IMR-90 (cell line): ENCODE results near the gene HCN2. TPM values are rescaled to one million over a fixed set of nuclear protein-coding genes. Genes with fewer than 3 reads are reported as not detected.

Experiments used
- BHLHE40 ChIP-seq: fragments of 150-350 bp; IDR thresholded peaks from 2 replicates; pipeline ENCODE4 v1.6.1; 2016; ENCODE audit warnings: mild to moderate bottlenecking, low read depth, low read length
- CEBPB ChIP-seq: IDR thresholded peaks from 2 replicates; pipeline ENCODE4 v1.6.1; 2012; ENCODE audit warnings: low read depth, low read length, improper control_type of control experiment
- RAD21 ChIP-seq: IDR thresholded peaks from 2 replicates; pipeline ENCODE4 v1.6.1; 2012; ENCODE audit warnings: low read length, improper control_type of control experiment
- polyA plus RNA-seq, 3 experiments: library from polyadenylated mRNA; depleted of rRNA; stranded (reverse); fragments of >200 nt; gene quantifications; 2 replicates each; pipeline ENCODE4 v1.2.3, GENCODE V29; 2012; ENCODE audit warnings: low replicate concordance in 1 of 3
- total RNA-seq: library from RNA; depleted of rRNA; stranded (reverse); fragments of >200 nt; gene quantifications from 2 replicates; pipeline ENCODE4 v1.2.3, GENCODE V29; 2012

Gene HCN2
- total and polyA plus RNA-seq, 2 of the 4 experiments (the other 2 are of a cell fraction), result 0.72 to 2.6 TPM

GRCh38 chr19:633068-633785 is 43.5 kb downstream of the HCN2 start, which contains the start of gene POLRMT (continued):
- peak; percentile 33; the same call in 1 of the 2 replicates for TF ChIP-seq BHLHE40
- no peak for TF ChIP-seq CEBPB
- TF ChIP-seq RAD21, result no peak
